Vagina (tissue), 2 donors: ENCODE data around the gene ALDH1B1. TPM values are rescaled to one million over a fixed set of nuclear protein-coding genes. Genes with fewer than 3 reads are reported as not detected.

Experiments
- DNase-seq, 2 donors: peaks; one replicate each; pipeline ENCODE4 v3.0.0-alpha.2; 2017; ENCODE audit errors: extremely low spot score in 2 of 2
- H3K27ac ChIP-seq: fragments of 200-600 bp; sonication (generic); one replicate; pipeline ENCODE4 v1.5.1; 2019
- H3K27me3 ChIP-seq: fragments of 200-600 bp; sonication (generic); one replicate; pipeline ENCODE4 v1.5.1; 2019
- H3K36me3 ChIP-seq, 2 donors: fragments of 200-600 bp; sonication (generic); one replicate each; pipeline ENCODE4 v1.5.1; 2017 to 2019
- H3K4me1 ChIP-seq: fragments of 200-600 bp; sonication (generic); one replicate; pipeline ENCODE4 v1.5.1; 2019
- H3K4me3 ChIP-seq, 2 donors: fragments of 200-600 bp; sonication (generic); 1 replicate in 1 of 2; 2 replicates in 1 of 2; pipeline ENCODE4 v1.5.1; 2016 to 2019
- H3K9me3 ChIP-seq: fragments of 200-600 bp; sonication (generic); one replicate; pipeline ENCODE4 v1.5.1; 2019
- CTCF ChIP-seq, 3 experiments: fragments of 450-650 bp in 2 of 3; fragments of 200-600 bp in 1 of 3; sonication (generic) in 1 of 3; IDR thresholded peaks; one replicate each; pipeline ENCODE4 v1.5.1; 2017 to 2019; ENCODE audit warnings: antibody characterized with exemption in 3 of 3, mild to moderate bottlenecking in 2 of 3, moderate library complexity in 2 of 3
- POLR2A ChIP-seq, 2 donors: fragments of 450-650 bp; IDR thresholded peaks; one replicate each; pipeline ENCODE4 v1.6.1; 2017; ENCODE audit warnings: antibody characterized with exemption in 2 of 2, mild to moderate bottlenecking in 2 of 2, moderate library complexity in 2 of 2
- POLR2AphosphoS5 ChIP-seq, 2 donors: sonication (generic); formaldehyde crosslinking; IDR thresholded peaks; one replicate each; pipeline ENCODE4 v1.9.0; 2017; ENCODE audit warnings: antibody characterized with exemption in 2 of 2, mild to moderate bottlenecking in 2 of 2, low read depth in 1 of 2; ENCODE audit not compliant: insufficient read depth in 1 of 2
- intact Hi-C: fragments of 100-400 bp; cut with DNase I; formaldehyde crosslinking; loops from one replicate; pipeline ENCODE4 v1.15.1; 2023
- total RNA-seq: library from RNA; depleted of rRNA; stranded (reverse); fragments of >200 nt; gene quantifications from one replicate; pipeline ENCODE4 v1.2.3, GENCODE V29; 2016

ALDH1B1 gene
- total RNA-seq, 1 donor from 2014 or later: 13.3 TPM

- no peaks in the 10 kb centered on the region for H3K4me1 ChIP-seq
- no peak overlapping the region for H3K4me3 ChIP-seq
- no peak for DNase-seq
- H3K9me3 ChIP-seq: no peaks in the 10 kb centered on the region
- no peaks in the 10 kb centered on the region for H3K27me3 ChIP-seq
- H3K27ac ChIP-seq: no peak overlapping the region
- no peak for TF ChIP-seq POLR2AphosphoS5 (IDR thresholded peaks at IDR 0.05; ENCODE audit: insufficient read depth in 1 of 2, low read depth in 1 of 2)
- TF ChIP-seq CTCF (IDR thresholded peaks at IDR 0.05): no peak
- TF ChIP-seq POLR2A (IDR thresholded peaks at IDR 0.05): no peak
- H3K36me3 ChIP-seq: no peaks in the 10 kb centered on the region
- intact Hi-C loops: loop anchor here (10.0 kb wide), 1 partner anchor 511 kb away; the partner anchor contains the start of gene SLC25A51
Measured at GRCh38 chr9:38415856-38416255, 23.4 kb downstream of the ALDH1B1 start.

- TF ChIP-seq POLR2AphosphoS5 (IDR thresholded peaks at IDR 0.05; ENCODE audit: insufficient read depth in 1 of 2, low read depth in 1 of 2) (no peak), CTCF (IDR thresholded peaks at IDR 0.05) (no peak), POLR2A (IDR thresholded peaks at IDR 0.05) (no peak)
- no peak overlapping the region for H3K27ac ChIP-seq
- no peak overlapping the region for H3K4me3 ChIP-seq
- H3K27me3 ChIP-seq: no peaks in the 10 kb centered on the region
- no peaks in the 10 kb centered on the region for H3K36me3 ChIP-seq
- H3K4me1 ChIP-seq: no peaks in the 10 kb centered on the region
- DNase-seq: no peak
- H3K9me3 ChIP-seq: no peaks in the 10 kb centered on the region
- intact Hi-C loops: loop anchor here (10.0 kb wide), 1 partner anchor 512 kb away; the partner anchor contains the start of gene SLC25A51
Measured at GRCh38 chr9:38416461-38416860, 24.0 kb downstream of the ALDH1B1 start.

- Histone ChIP-seq H3K4me3 (no peak overlapping the region), H3K27me3 (no peaks in the 10 kb centered on the region), H3K27ac (no peak overlapping the region), H3K36me3 (no peaks in the 10 kb centered on the region), H3K4me1 (no peaks in the 10 kb centered on the region), H3K9me3 (no peaks in the 10 kb centered on the region)
- no peak for TF ChIP-seq POLR2A (IDR thresholded peaks at IDR 0.05)
- TF ChIP-seq CTCF (IDR thresholded peaks at IDR 0.05): no peak
- no peak for TF ChIP-seq POLR2AphosphoS5 (IDR thresholded peaks at IDR 0.05; ENCODE audit: insufficient read depth in 1 of 2, low read depth in 1 of 2)
- intact Hi-C loops: loop anchor here (10.0 kb wide), 1 partner anchor 512 kb away; the partner anchor contains the start of gene SLC25A51
- no peak for DNase-seq
Measured at GRCh38 chr9:38417003-38417945, 24.8 kb downstream of the ALDH1B1 start.

- TF ChIP-seq CTCF (IDR thresholded peaks at IDR 0.05) (no peak), POLR2A (IDR thresholded peaks at IDR 0.05) (no peak), POLR2AphosphoS5 (IDR thresholded peaks at IDR 0.05; ENCODE audit: insufficient read depth in 1 of 2, low read depth in 1 of 2) (no peak)
- Histone ChIP-seq H3K27me3 (no peaks in the 10 kb centered on the region), H3K27ac (no peak overlapping the region), H3K4me1 (no peaks in the 10 kb centered on the region), H3K36me3 (no peaks in the 10 kb centered on the region), H3K4me3 (no peak overlapping the region), H3K9me3 (no peaks in the 10 kb centered on the region)
- intact Hi-C loops: loop anchor here (10.0 kb wide), 1 partner anchor 514 kb away; the partner anchor contains the start of gene SLC25A51
- no peak for DNase-seq
Measured at GRCh38 chr9:38418366-38418765, 25.9 kb downstream of the ALDH1B1 start.

- Histone ChIP-seq H3K9me3 (no peaks in the 10 kb centered on the region), H3K4me3 (no peak overlapping the region), H3K36me3 (no peaks in the 10 kb centered on the region), H3K27ac (no peak overlapping the region), H3K4me1 (no peaks in the 10 kb centered on the region), H3K27me3 (no peaks in the 10 kb centered on the region)
- no peak for TF ChIP-seq POLR2A (IDR thresholded peaks at IDR 0.05)
- no peak for TF ChIP-seq CTCF (IDR thresholded peaks at IDR 0.05)
- no peak for TF ChIP-seq POLR2AphosphoS5 (IDR thresholded peaks at IDR 0.05; ENCODE audit: insufficient read depth in 1 of 2, low read depth in 1 of 2)
- no peak for DNase-seq
- intact Hi-C loops: loop anchor here (10.0 kb wide), 1 partner anchor 514 kb away; the partner anchor contains the start of gene SLC25A51
Measured at GRCh38 chr9:38419181-38419580, 26.7 kb downstream of the ALDH1B1 start.
